Liver (tissue), 9 donors: ENCODE data around the gene BACE1-AS. TPM values are rescaled to one million over a fixed set of nuclear protein-coding genes. Genes with fewer than 3 reads are reported as not detected.

Experiments used
- DNase-seq: peaks from one replicate; pipeline ENCODE4 v3.0.0-alpha.2; 2017; ENCODE audit warnings: low spot score
- H3K27ac ChIP-seq, 2 donors: one replicate each; pipeline ENCODE4 v1.7.0; 2013; ENCODE audit warnings: inconsistent platforms in 2 of 2, low read length in 2 of 2, control low read depth in 1 of 2, low read depth in 1 of 2, mild to moderate bottlenecking in 1 of 2
- H3K27me3 ChIP-seq, 4 donors: one replicate each; pipeline versions ENCODE4 v1.6.1 to v1.7.0; 2013; ENCODE audit warnings: low read length in 3 of 4, inconsistent platforms in 1 of 4, mild to moderate bottlenecking in 1 of 4, moderate library complexity in 1 of 4; ENCODE audit not compliant: control insufficient read depth in 4 of 4, insufficient read depth in 4 of 4
- H3K36me3 ChIP-seq, 4 donors: one replicate each; pipeline versions ENCODE4 v1.6.1 to v1.7.0; 2013; ENCODE audit warnings: low read length in 3 of 4, mild to moderate bottlenecking in 3 of 4, low read depth in 1 of 4, moderate library complexity in 1 of 4; ENCODE audit not compliant: control insufficient read depth in 4 of 4, insufficient read depth in 3 of 4
- H3K4me1 ChIP-seq, 4 donors: one replicate each; pipeline versions ENCODE4 v1.6.1 to v1.7.0; 2013; ENCODE audit warnings: low read length in 3 of 4, mild to moderate bottlenecking in 3 of 4, moderate library complexity in 1 of 4; ENCODE audit not compliant: control insufficient read depth in 4 of 4, insufficient read depth in 4 of 4
- H3K4me3 ChIP-seq, 3 donors: one replicate each; pipeline versions ENCODE4 v1.6.1 to v1.7.0; 2013; ENCODE audit warnings: low read length in 3 of 3, control low read depth in 1 of 3, low read depth in 1 of 3, mild to moderate bottlenecking in 1 of 3
- H3K9ac ChIP-seq, 2 donors: one replicate each; pipeline ENCODE4 v1.7.0; 2013; ENCODE audit warnings: low read length in 2 of 2, mild to moderate bottlenecking in 2 of 2, moderate library complexity in 2 of 2, control low read depth in 1 of 2, low read depth in 1 of 2
- H3K9me3 ChIP-seq, 4 donors: one replicate each; pipeline versions ENCODE4 v1.6.1 to v1.7.0; 2013; ENCODE audit warnings: low read length in 3 of 4; ENCODE audit not compliant: control insufficient read depth in 4 of 4
- ATF3 ChIP-seq: IDR thresholded peaks from 2 replicates; pipeline ENCODE4 v1.6.1; 2016; ENCODE audit warnings: antibody characterized with exemption
- CTCF ChIP-seq: fragments of 150-350 bp; IDR thresholded peaks from 2 replicates; pipeline ENCODE4 v1.5.1; 2017; ENCODE audit warnings: improper control_type of control experiment, low read depth, low read length; ENCODE audit not compliant: missing input control
- EGR1 ChIP-seq, 2 donors: IDR thresholded peaks; 2 replicates each; pipeline ENCODE4 v1.6.1; 2016 to 2018; ENCODE audit warnings: antibody characterized with exemption in 2 of 2, low read depth in 2 of 2
- FOXA1 ChIP-seq: IDR thresholded peaks from 2 replicates; pipeline ENCODE4 v1.6.1; 2016; ENCODE audit warnings: antibody characterized with exemption
- FOXA2 ChIP-seq: IDR thresholded peaks from 2 replicates; pipeline ENCODE4 v1.6.1; 2016; ENCODE audit warnings: antibody characterized with exemption
- GABPA ChIP-seq, 2 donors: IDR thresholded peaks in 1 of 2; conservative IDR thresholded peaks in 1 of 2; 2 replicates each; pipeline ENCODE4 v1.6.1; 2016; ENCODE audit warnings: antibody characterized with exemption in 2 of 2, mild to moderate bottlenecking in 1 of 2, moderate library complexity in 1 of 2
- HNF4A ChIP-seq, 2 donors: conservative IDR thresholded peaks; 2 replicates each; pipeline ENCODE4 v1.6.1; 2016; ENCODE audit warnings: antibody characterized with exemption in 2 of 2, mild to moderate bottlenecking in 2 of 2
- HNF4G ChIP-seq: IDR thresholded peaks from 2 replicates; pipeline ENCODE4 v1.6.1; 2016; ENCODE audit warnings: antibody characterized with exemption
- JUND ChIP-seq, 2 donors: IDR thresholded peaks; 2 replicates each; pipeline ENCODE4 v1.6.1; 2016; ENCODE audit warnings: antibody characterized with exemption in 2 of 2
- MAX ChIP-seq: IDR thresholded peaks from 2 replicates; pipeline ENCODE4 v1.6.1; 2016; ENCODE audit warnings: antibody characterized with exemption
- NR2F2 ChIP-seq: IDR thresholded peaks from 2 replicates; pipeline ENCODE4 v1.6.1; 2016; ENCODE audit warnings: antibody characterized with exemption
- RAD21 ChIP-seq, 2 donors: IDR thresholded peaks; 2 replicates each; pipeline ENCODE4 v1.6.1; 2016; ENCODE audit warnings: antibody characterized with exemption in 2 of 2, mild to moderate bottlenecking in 2 of 2
- REST ChIP-seq: IDR thresholded peaks from 2 replicates; pipeline ENCODE4 v1.6.1; 2016; ENCODE audit warnings: antibody characterized with exemption, mild to moderate bottlenecking
- RXRA ChIP-seq, 2 donors: IDR thresholded peaks; 2 replicates each; pipeline ENCODE4 v1.6.1; 2017 to 2018; ENCODE audit warnings: antibody characterized with exemption in 2 of 2, mild to moderate bottlenecking in 1 of 2
- SP1 ChIP-seq: IDR thresholded peaks from 2 replicates; pipeline ENCODE4 v1.6.1; 2018; ENCODE audit warnings: antibody characterized with exemption, mild to moderate bottlenecking
- TAF1 ChIP-seq: conservative IDR thresholded peaks from 2 replicates; pipeline ENCODE4 v1.6.1; 2016; ENCODE audit warnings: antibody characterized with exemption, mild to moderate bottlenecking
- YY1 ChIP-seq: IDR thresholded peaks from 2 replicates; pipeline ENCODE4 v1.6.1; 2016; ENCODE audit warnings: antibody characterized with exemption, mild to moderate bottlenecking
- ZBTB33 ChIP-seq: IDR thresholded peaks from 2 replicates; pipeline ENCODE4 v1.6.1; 2016; ENCODE audit warnings: antibody characterized with exemption
- WGBS: extraction: QIAGEN DNeasy Blood & Tissue Kit; methylation state at CpG from one replicate; pipeline ENCODE4 v1.1.7; 2013; 5-methylcytosine and 5-hydroxymethylcytosine counted together
- polyA plus RNA-seq, 2 donors: library from polyadenylated mRNA; stranded (reverse) in 1 of 2; unstranded in 1 of 2; fragments of 200-250 nt in 1 of 2; fragments of >200 nt in 1 of 2; fragmentation: Nextera tagmentation in 1 of 2; extraction: Ambion mirVana in 1 of 2; gene quantifications; one replicate each; pipeline versions ENCODE4 v1.2.1 to v1.2.3, GENCODE V29; 2013 to 2015
- total RNA-seq, 2 donors: library from RNA; depleted of rRNA; stranded (reverse); fragments of >200 nt; gene quantifications; one replicate each; pipeline ENCODE4 v1.2.3, GENCODE V29; 2014
- donor health status: healthy.
- donor health status: healthy.
- donor health status: healthy.
- donor health status: healthy.
- donor health status: healthy.

The BACE1-AS gene
- total and polyA plus RNA-seq, 4 donors, result 0.85 to 2.9 (median 1.6) TPM

- H3K27me3 ChIP-seq, result no peaks in the 10 kb centered on the region
- no peak overlapping the region for H3K4me3 ChIP-seq
- peaks cover 0 to 4% (median 3%) of the 10 kb centered on the region in 4 donors for H3K36me3 ChIP-seq
- no peak overlapping the region for H3K27ac ChIP-seq
- no peak for DNase-seq
- H3K9ac ChIP-seq, result no peak overlapping the region
- 98% methylated on average over 5 of the region's 5 CpGs for WGBS
- TF ChIP-seq HNF4G (no peak), GABPA (IDR thresholded peaks at IDR 0.05 in 1 of 2, conservative IDR thresholded peaks at IDR 0.05 in 1 of 2) (no peak), JUND (IDR thresholded peaks at IDR 0.05) (no peak), ATF3 (no peak), MAX (no peak), ZBTB33 (no peak), NR2F2 (no peak), CTCF (no peak), REST (no peak), SP1 (no peak), HNF4A (conservative IDR thresholded peaks at IDR 0.05) (no peak), RXRA (IDR thresholded peaks at IDR 0.05) (no peak), FOXA1 (no peak), TAF1 (no peak), EGR1 (IDR thresholded peaks at IDR 0.05; ENCODE audit: low read depth in 2 of 2) (no peak), RAD21 (IDR thresholded peaks at IDR 0.05) (no peak), YY1 (no peak), FOXA2 (no peak)
- H3K4me1 ChIP-seq, result no peaks in the 10 kb centered on the region
- H3K9me3 ChIP-seq, result no peaks in the 10 kb centered on the region
Measured at GRCh38 chr11:117335399-117335798, 44.3 kb downstream of the BACE1-AS start.
